ENCODE results near the gene CRTC3.
"Not testable (repeated sequence)": the region's sequence is repeated elsewhere in the genome, so short reads cannot be mapped to it uniquely, and the experiment has no call there.

Gene CRTC3

GRCh38 chr15:90529371-90530249, at the start of gene CRTC3:
CRTC3 (plus strand) TSS chr15:90529923; CDS start chr15:90530072, 149 bp downstream.
- DNase-seq = peak; percentile 4

GRCh38 chr15:90481023-90481422, 48.7 kb upstream of the CRTC3 start:
- no peak for DNase-seq

GRCh38 chr15:90482124-90483011, 47.4 kb upstream of the CRTC3 start:
- peak; percentile 55 for DNase-seq

- DNase-seq = no peak
These were observed 46.8 kb upstream of the CRTC3 start for GRCh38 chr15:90483012-90483307.

- no peak for DNase-seq
These were observed 46.1 kb upstream of the CRTC3 start for GRCh38 chr15:90483637-90484036.

GRCh38 chr15:90487186-90487585, 42.5 kb upstream of the CRTC3 start:
- no peak for DNase-seq

- no peak for DNase-seq
These were observed 40.2 kb upstream of the CRTC3 start for GRCh38 chr15:90489514-90489913.

- DNase-seq = no peak
These were observed 39.8 kb upstream of the CRTC3 start for GRCh38 chr15:90489944-90490343.

GRCh38 chr15:90493647-90494046, 36.1 kb upstream of the CRTC3 start:
- DNase-seq = no peak

GRCh38 chr15:90495067-90495466, 34.7 kb upstream of the CRTC3 start:
- DNase-seq = no peak

- DNase-seq = no peak
These were observed 32.9 kb upstream of the CRTC3 start for GRCh38 chr15:90496791-90497190.

- DNase-seq = no peak
These were observed 32.3 kb upstream of the CRTC3 start for GRCh38 chr15:90497376-90497775.

GRCh38 chr15:90497912-90498311, 31.8 kb upstream of the CRTC3 start:
- DNase-seq = no peak

GRCh38 chr15:90500171-90500570, 29.6 kb upstream of the CRTC3 start:
- no peak for DNase-seq

- DNase-seq = no peak
These were observed 27.8 kb upstream of the CRTC3 start for GRCh38 chr15:90501898-90502297.

GRCh38 chr15:90510781-90511180, 18.9 kb upstream of the CRTC3 start:
- DNase-seq = not testable (repeated sequence)

- DNase-seq = not testable (repeated sequence)
These were observed 18.5 kb upstream of the CRTC3 start for GRCh38 chr15:90511211-90511618.

GRCh38 chr15:90512276-90512675, 17.4 kb upstream of the CRTC3 start:
- DNase-seq = no peak

- no peak for DNase-seq
These were observed 16.7 kb upstream of the CRTC3 start for GRCh38 chr15:90512981-90513380.

GRCh38 chr15:90513448-90513847, 16.3 kb upstream of the CRTC3 start:
- no peak for DNase-seq

GRCh38 chr15:90513893-90514292, 15.8 kb upstream of the CRTC3 start:
- DNase-seq = not testable (repeated sequence)

GRCh38 chr15:90519688-90520087, 10.0 kb upstream of the CRTC3 start:
- DNase-seq = no peak

- no peak for DNase-seq
These were observed 9.4 kb upstream of the CRTC3 start for GRCh38 chr15:90520365-90520764.

GRCh38 chr15:90523373-90523772, 6.3 kb upstream of the CRTC3 start:
- no peak for DNase-seq

Measured in NCI-H1694 (cell line).